Measurements from ENCODE around the gene TMEM18. TPM values are rescaled to one million over a fixed set of nuclear protein-coding genes. Genes with fewer than 3 reads are reported as not detected.

The TMEM18 gene
- total RNA-seq, 2 donors from 2014 or later = 7.6 to 11.9 TPM

GRCh38 chr2:675051-675450 lies 2.2 kb downstream of the TMEM18 start:
- H3K27ac ChIP-seq = no peak overlapping the region
- no peak for TF ChIP-seq CTCF (IDR thresholded peaks at IDR 0.05)
- H3K27me3 ChIP-seq = no peaks in the 10 kb centered on the region
- H3K9me3 ChIP-seq = no peaks in the 10 kb centered on the region
- H3K4me3 ChIP-seq = no peak overlapping the region
- no peak for DNase-seq (ENCODE audit: low spot score)
- H3K4me1 ChIP-seq = peaks cover 0 to 8% of the 10 kb centered on the region in 2 donors
- peaks cover 17% of the 10 kb centered on the region for H3K36me3 ChIP-seq

DNA sequence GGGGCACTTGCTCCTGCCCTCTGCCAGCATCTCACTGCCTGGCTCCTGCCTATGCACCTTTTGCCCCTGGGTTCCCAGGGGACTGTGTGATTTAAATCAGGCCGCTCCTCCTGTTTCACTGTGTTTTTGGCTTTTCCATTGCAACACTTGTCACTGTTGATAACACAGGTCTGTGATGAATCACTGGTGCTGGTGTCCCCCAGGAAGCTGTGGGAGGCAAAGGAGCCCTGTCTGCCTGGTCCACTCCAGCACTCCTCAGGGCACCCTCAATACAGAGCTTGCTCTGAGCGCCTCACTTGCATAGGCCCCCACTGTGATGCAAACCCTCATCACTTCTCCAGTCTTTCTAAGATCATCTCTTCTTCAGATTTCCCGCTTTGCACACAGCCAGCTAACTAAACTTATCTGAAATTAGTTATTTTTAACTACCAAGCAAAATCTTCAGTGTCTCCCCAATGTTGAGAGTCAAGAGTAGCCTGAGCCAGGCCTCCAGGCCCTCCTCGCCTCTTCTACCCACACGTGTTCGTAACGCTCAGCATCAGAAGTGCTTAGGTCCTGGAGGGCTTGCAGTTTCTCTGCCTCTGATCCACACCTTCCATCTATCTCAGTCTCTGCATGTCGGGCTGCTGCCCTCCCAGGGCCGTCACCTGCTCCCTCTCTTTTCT lies 2.8 kb downstream of the TMEM18 start:
- DNase-seq (ENCODE audit: low spot score) = no peak
- Histone ChIP-seq H3K36me3 (peaks cover 23% of the 10 kb centered on the region), H3K4me1 (peaks cover 0 to 8% of the 10 kb centered on the region in 2 donors), H3K27me3 (no peaks in the 10 kb centered on the region), H3K27ac (no peak overlapping the region), H3K9me3 (no peaks in the 10 kb centered on the region), H3K4me3 (no peak overlapping the region)
- TF ChIP-seq CTCF (IDR thresholded peaks at IDR 0.05) = no peak

DNA sequence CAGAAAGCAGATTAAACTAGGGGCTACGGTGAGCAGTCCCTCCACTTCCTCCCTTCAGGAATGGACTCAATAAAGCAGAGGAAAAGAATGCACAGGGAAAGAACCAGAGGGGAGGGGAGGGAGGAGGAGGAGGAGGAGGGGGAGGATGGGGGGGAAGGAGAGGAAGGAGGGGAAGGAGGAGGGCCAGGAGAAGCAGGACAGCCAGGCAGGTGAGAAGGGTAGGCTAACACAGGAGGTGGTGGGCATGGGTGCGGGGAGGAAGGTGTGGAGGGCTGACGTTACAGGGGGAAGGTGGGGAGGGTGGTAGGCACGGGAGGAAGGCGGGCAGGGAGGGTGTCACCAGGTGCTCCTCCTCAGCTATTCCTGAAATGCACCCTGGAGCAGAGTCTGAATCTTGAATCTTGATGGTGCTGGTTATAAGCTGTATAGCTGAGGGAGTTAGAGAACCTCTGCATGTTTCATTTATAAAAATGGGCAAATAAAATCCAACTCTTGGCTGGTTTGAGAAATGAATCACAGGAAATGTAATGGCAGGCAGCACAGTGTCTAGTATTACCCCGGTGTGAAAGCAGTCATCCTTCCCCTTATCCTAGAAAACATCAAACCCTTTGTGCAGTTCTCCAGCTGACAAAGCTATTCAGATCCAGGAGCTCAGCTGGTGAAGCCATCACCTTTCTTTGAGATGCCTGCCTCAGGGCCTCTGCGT lies 3.4 kb downstream of the TMEM18 start:
- Histone ChIP-seq H3K27ac (no peak overlapping the region), H3K27me3 (no peaks in the 10 kb centered on the region), H3K9me3 (no peaks in the 10 kb centered on the region), H3K36me3 (peaks cover 29% of the 10 kb centered on the region), H3K4me3 (no peak overlapping the region), H3K4me1 (peaks cover 0 to 8% of the 10 kb centered on the region in 2 donors)
- no peak for DNase-seq (ENCODE audit: low spot score)
- TF ChIP-seq CTCF (IDR thresholded peaks at IDR 0.05) = no peak

DNA sequence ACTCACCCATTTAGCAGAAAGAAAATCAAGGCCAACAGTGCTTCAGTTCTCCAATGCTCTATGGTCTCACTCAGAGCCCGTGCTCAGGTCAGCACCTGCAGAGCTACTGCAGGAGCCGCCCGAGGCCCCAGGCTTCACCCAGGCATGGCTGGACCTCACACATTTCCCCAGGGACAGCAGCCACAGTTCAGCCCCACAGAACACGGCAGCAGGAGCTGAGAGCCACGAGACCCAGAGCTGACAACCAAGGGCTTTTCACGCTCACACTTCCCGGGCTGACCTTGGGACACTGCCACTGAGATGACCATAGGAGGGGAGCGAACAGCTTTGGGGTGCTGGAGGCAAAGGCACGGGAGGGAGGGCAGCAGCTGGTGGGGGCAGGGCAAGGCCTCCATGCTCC lies 4.2 kb downstream of the TMEM18 start:
- Histone ChIP-seq H3K4me1 (peaks cover 0 to 8% of the 10 kb centered on the region in 2 donors), H3K27ac (no peak overlapping the region), H3K36me3 (peaks cover 37% of the 10 kb centered on the region), H3K27me3 (no peaks in the 10 kb centered on the region), H3K9me3 (no peaks in the 10 kb centered on the region), H3K4me3 (no peak overlapping the region)
- no peak for TF ChIP-seq CTCF (IDR thresholded peaks at IDR 0.05)
- DNase-seq (ENCODE audit: low spot score) = no peak

- H3K9me3 ChIP-seq = no peaks in the 10 kb centered on the region
- no peak overlapping the region for H3K27ac ChIP-seq
- no peak overlapping the region for H3K4me3 ChIP-seq
- H3K4me1 ChIP-seq = peaks cover 0 to 8% of the 10 kb centered on the region in 2 donors
- no peak for TF ChIP-seq CTCF (IDR thresholded peaks at IDR 0.05)
- H3K36me3 ChIP-seq = peaks cover 42% of the 10 kb centered on the region
- no peak for DNase-seq (ENCODE audit: low spot score)
- H3K27me3 ChIP-seq = no peaks in the 10 kb centered on the region
Observed at GRCh38 chr2:672606-672905, 4.7 kb downstream of the TMEM18 start.
